ENCODE data around the gene GPX4. TPM values are rescaled to one million over a fixed set of nuclear protein-coding genes. Genes with fewer than 3 reads are reported as not detected.
A peak's percentile ranks its signal among the peaks of the same experiment; 100 is the strongest.

Gene GPX4
- total and polyA plus RNA-seq, 9 of the 15 experiments (the other 6 are each of a cell fraction or from before 2014, with no cell fraction given) = 61.4 to 661 (median 349) TPM

DNA sequence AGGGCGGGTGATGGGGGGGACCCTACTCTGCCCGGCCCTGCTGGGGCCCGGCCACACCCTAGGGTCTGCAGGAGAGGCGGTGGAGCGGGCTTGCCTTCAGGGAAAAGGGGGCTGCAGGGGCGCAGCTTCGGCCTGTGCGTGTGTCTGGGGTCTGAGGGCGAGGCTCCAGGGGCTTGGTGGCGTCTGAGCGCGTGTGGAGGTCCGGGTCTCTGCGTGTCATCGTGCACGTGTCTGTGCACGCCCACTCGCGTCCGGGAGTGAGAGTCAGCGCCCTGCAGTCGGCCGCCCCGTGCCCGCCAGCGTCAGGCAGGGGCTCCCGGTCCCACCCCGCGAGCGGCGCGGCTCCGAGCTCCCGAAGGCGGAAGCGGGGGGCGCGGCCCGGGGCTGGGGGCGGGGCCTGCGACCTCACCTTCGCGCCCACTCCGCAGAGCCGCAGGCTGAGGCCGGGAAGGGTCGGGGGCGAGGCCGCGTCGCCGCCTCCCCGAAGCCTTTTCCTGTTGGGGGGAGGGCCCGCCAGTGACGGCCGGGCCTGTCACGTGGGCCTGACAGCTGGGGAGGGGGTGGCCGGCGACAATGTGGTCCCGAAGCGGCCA is 37.0 kb upstream of the GPX4 start, which contains the start of gene ARHGAP45 (continued):
- no peak for TF ChIP-seq ZNF23 (CRISPR knock-in tag; IDR thresholded peaks at IDR 0.05)
- TF ChIP-seq FOXK1 (CRISPR knock-in tag; IDR thresholded peaks at IDR 0.05; ENCODE audit: borderline replicate concordance) = no peak
- TF ChIP-seq ZBTB8A (IDR thresholded peaks at IDR 0.05; ENCODE audit: partially characterized antibody) = no peak
- TF ChIP-seq, protein P1, sequence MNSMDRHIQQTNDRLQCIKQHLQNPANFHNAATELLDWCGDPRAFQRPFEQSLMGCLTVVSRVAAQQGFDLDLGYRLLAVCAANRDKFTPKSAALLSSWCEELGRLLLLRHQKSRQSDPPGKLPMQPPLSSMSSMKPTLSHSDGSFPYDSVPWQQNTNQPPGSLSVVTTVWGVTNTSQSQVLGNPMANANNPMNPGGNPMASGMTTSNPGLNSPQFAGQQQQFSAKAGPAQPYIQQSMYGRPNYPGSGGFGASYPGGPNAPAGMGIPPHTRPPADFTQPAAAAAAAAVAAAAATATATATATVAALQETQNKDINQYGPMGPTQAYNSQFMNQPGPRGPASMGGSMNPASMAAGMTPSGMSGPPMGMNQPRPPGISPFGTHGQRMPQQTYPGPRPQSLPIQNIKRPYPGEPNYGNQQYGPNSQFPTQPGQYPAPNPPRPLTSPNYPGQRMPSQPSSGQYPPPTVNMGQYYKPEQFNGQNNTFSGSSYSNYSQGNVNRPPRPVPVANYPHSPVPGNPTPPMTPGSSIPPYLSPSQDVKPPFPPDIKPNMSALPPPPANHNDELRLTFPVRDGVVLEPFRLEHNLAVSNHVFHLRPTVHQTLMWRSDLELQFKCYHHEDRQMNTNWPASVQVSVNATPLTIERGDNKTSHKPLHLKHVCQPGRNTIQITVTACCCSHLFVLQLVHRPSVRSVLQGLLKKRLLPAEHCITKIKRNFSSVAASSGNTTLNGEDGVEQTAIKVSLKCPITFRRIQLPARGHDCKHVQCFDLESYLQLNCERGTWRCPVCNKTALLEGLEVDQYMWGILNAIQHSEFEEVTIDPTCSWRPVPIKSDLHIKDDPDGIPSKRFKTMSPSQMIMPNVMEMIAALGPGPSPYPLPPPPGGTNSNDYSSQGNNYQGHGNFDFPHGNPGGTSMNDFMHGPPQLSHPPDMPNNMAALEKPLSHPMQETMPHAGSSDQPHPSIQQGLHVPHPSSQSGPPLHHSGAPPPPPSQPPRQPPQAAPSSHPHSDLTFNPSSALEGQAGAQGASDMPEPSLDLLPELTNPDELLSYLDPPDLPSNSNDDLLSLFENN (IDR thresholded peaks at IDR 0.05; ENCODE audit: low read depth in 2 of 2, low read length in 2 of 2) = no peak
- TF ChIP-seq XRCC3 (IDR thresholded peaks at IDR 0.05) = no peak
- no peak for TF ChIP-seq TOE1 (IDR thresholded peaks at IDR 0.05; ENCODE audit: borderline replicate concordance)
- TF ChIP-seq TOE1 (CRISPR knock-in tag; IDR thresholded peaks at IDR 0.05; ENCODE audit: borderline replicate concordance, low read depth) = no peak
- no peak for TF ChIP-seq ZNF695 (CRISPR knock-in tag; IDR thresholded peaks at IDR 0.05)
- TF ChIP-seq BCL6 (CRISPR knock-in tag; IDR thresholded peaks at IDR 0.05) = no peak
- no peak for TF ChIP-seq MTF1 (CRISPR knock-in tag; IDR thresholded peaks at IDR 0.05; ENCODE audit: borderline replicate concordance)
- TF ChIP-seq KLF13 (tag; IDR thresholded peaks at IDR 0.05; ENCODE audit: borderline replicate concordance, low read depth) = no peak
- no peak for TF ChIP-seq CHD2 (IDR thresholded peaks at IDR 0.05; ENCODE audit: low read depth, low read length)
- TF ChIP-seq KDM2B (CRISPR knock-in tag; IDR thresholded peaks at IDR 0.05) = no peak
- TF ChIP-seq STAG1 (CRISPR knock-in tag; IDR thresholded peaks at IDR 0.05; ENCODE audit: borderline replicate concordance) = no peak
- no peak for TF ChIP-seq ARID2 (IDR thresholded peaks at IDR 0.05)
- TF ChIP-seq E2F1 (CRISPR knock-in tag; IDR thresholded peaks at IDR 0.05) = no peak
- peak; percentile 95 for TF ChIP-seq ZBTB7A (IDR thresholded peaks at IDR 0.05; ENCODE audit: borderline replicate concordance, control insufficient read depth, low read depth, low read length)
- TF ChIP-seq CTCFL (IDR thresholded peaks at IDR 0.05; ENCODE audit: borderline replicate concordance, insufficient read depth, low read depth, low read length, poor library complexity, severe bottlenecking) = no peak
- no peak for TF ChIP-seq MXI1 (IDR thresholded peaks at IDR 0.05; ENCODE audit: low read depth, low read length)
- TF ChIP-seq MAZ (CRISPR knock-in tag; conservative IDR thresholded peaks at IDR 0.05 in 1 of 2, IDR thresholded peaks at IDR 0.05 in 1 of 2) = peak in 1 of 2 experiments; percentile 50; a peak in 1 of 4 replicates
- TF ChIP-seq, protein P2, sequence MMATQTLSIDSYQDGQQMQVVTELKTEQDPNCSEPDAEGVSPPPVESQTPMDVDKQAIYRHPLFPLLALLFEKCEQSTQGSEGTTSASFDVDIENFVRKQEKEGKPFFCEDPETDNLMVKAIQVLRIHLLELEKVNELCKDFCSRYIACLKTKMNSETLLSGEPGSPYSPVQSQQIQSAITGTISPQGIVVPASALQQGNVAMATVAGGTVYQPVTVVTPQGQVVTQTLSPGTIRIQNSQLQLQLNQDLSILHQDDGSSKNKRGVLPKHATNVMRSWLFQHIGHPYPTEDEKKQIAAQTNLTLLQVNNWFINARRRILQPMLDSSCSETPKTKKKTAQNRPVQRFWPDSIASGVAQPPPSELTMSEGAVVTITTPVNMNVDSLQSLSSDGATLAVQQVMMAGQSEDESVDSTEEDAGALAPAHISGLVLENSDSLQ (IDR thresholded peaks at IDR 0.05) = no peak
